HCT116 (cell line): ENCODE results near the gene TCIRG1. TPM values are rescaled to one million over a fixed set of nuclear protein-coding genes. Genes with fewer than 3 reads are reported as not detected.

Source experiments
- ATAC-seq: fragments of 200-7000 bp; cut with Tn5 transposase; 2 replicates; pipeline ENCODE4 v1.9.1; 2020; ENCODE audit warnings: mild to moderate bottlenecking, moderate library complexity
- BruUV-seq: library from RNA; stranded (reverse); fragments of 400-500 nt; replicated peaks from 2 replicates; lab custom pipeline; 2021; lab: Mats Ljungman, UMichigan
- CTCF ChIA-PET: fragments of 300-600 bp; sonication (Branson Sonifier 250); formaldehyde crosslinking; loops from one replicate; lab custom pipeline; 2021; ENCODE audit warnings: antibody characterized with exemption; lab: Charles Lee
- POLR2A ChIA-PET: fragments of 300-600, 350-600 bp; sonication (Branson Sonifier 250); formaldehyde crosslinking; loops from one replicate; lab custom pipeline; 2021; ENCODE audit warnings: antibody characterized with exemption; lab: Charles Lee
- RAD21 ChIA-PET, 2 experiments: fragments of 300-600 bp; sonication (Branson Sonifier 250); formaldehyde crosslinking; loops; one replicate each; lab custom pipeline; 2023; ENCODE audit warnings: low total read pairs in 2 of 2; ENCODE audit not compliant: uncharacterized antibody in 2 of 2, unreplicated experiment in 2 of 2, low non-redundant PET in 1 of 2; lab: Charles Lee
- DNase-seq: peaks from one replicate; pipeline ENCODE4 v3.0.0-alpha.2; 2010; ENCODE audit warnings: low read depth, low spot score
- H2AFZ ChIP-seq: fragments of 200-600 bp; shearing (Covaris generic), sonication (generic); 2 replicates; pipeline ENCODE4 v1.6.1; 2017; ENCODE audit warnings: low read depth, mixed run types, mixed read lengths, antibody characterized with exemption, low read length; ENCODE audit not compliant: poor library complexity, severe bottlenecking
- H3K27ac ChIP-seq: 2 replicates; pipeline ENCODE4 v1.5.1; 2012; ENCODE audit warnings: low read depth, low read length
- H3K27me3 ChIP-seq: fragments of 200-600 bp; sonication (generic); 2 replicates; pipeline ENCODE4 v1.6.1; 2016; ENCODE audit warnings: mixed run types, low read length, mixed read lengths; ENCODE audit not compliant: insufficient read depth
- H3K36me3 ChIP-seq, 2 experiments: fragments of 200-500 bp in 1 of 2; fragments of 200-600 bp in 1 of 2; sonication (Bioruptor generic) in 1 of 2; sonication (generic) in 1 of 2; 2 replicates each; pipeline versions ENCODE4 v1.5.1 to v1.6.1; 2014 to 2016; ENCODE audit warnings: low read length in 2 of 2, inconsistent platforms in 1 of 2, mixed read lengths in 1 of 2, mixed run types in 1 of 2; ENCODE audit not compliant: insufficient read depth in 2 of 2, control insufficient read depth in 1 of 2
- H3K4me1 ChIP-seq, 2 experiments: fragments of 200-600 bp in 1 of 2; sonication (generic) in 1 of 2; 2 replicates each; pipeline versions ENCODE4 v1.5.1 to v1.6.1; 2012 to 2017; ENCODE audit warnings: low read length in 2 of 2, inconsistent platforms in 1 of 2, mild to moderate bottlenecking in 1 of 2, mixed read lengths in 1 of 2, mixed run types in 1 of 2, moderate library complexity in 1 of 2; ENCODE audit not compliant: insufficient read depth in 2 of 2, control insufficient read depth in 1 of 2
- H3K4me2 ChIP-seq: fragments of 200-600 bp; sonication (generic); 2 replicates; pipeline ENCODE4 v1.6.1; 2017; ENCODE audit warnings: mixed run types, low read length, mixed read lengths
- H3K4me3 ChIP-seq, 2 experiments: fragments of 200-600 bp in 1 of 2; sonication (generic) in 1 of 2; replicated peaks in 1 of 2; 2 replicates each; pipeline ENCODE4 v1.5.1; 2011 to 2016; ENCODE audit warnings: low read length in 2 of 2, control low read depth in 1 of 2, low read depth in 1 of 2, mild to moderate bottlenecking in 1 of 2, mixed read lengths in 1 of 2, mixed run types in 1 of 2
- H3K79me2 ChIP-seq: fragments of 200-600 bp; sonication (generic); 2 replicates; pipeline ENCODE4 v1.6.1; 2017; ENCODE audit warnings: mild to moderate bottlenecking, mixed run types, low read length, moderate library complexity, mixed read lengths; ENCODE audit not compliant: insufficient read depth
- H3K9ac ChIP-seq: fragments of 200-600 bp; sonication (generic); 2 replicates; pipeline ENCODE4 v1.6.1; 2016; ENCODE audit warnings: low read length, mixed read lengths
- H3K9me2 ChIP-seq: fragments of 200-600 bp; sonication (generic), shearing (Covaris generic); 2 replicates; pipeline ENCODE4 v1.6.1; 2017; ENCODE audit warnings: mixed run types, mild to moderate bottlenecking, moderate library complexity; ENCODE audit not compliant: insufficient read depth
- H3K9me3 ChIP-seq, 2 experiments: fragments of 200-500 bp in 1 of 2; fragments of 200-600 bp in 1 of 2; sonication (Bioruptor generic) in 1 of 2; sonication (generic) in 1 of 2; 2 replicates each; pipeline ENCODE4 v1.6.1; 2014 to 2017; ENCODE audit warnings: low read length in 2 of 2, mixed read lengths in 2 of 2, inconsistent platforms in 1 of 2, low read depth in 1 of 2, mild to moderate bottlenecking in 1 of 2, mixed run types in 1 of 2, moderate library complexity in 1 of 2; ENCODE audit not compliant: control insufficient read depth in 1 of 2, insufficient read depth in 1 of 2
- H4K20me1 ChIP-seq: fragments of 200-600 bp; sonication (generic), shearing (Covaris generic); 2 replicates; pipeline ENCODE4 v1.6.1; 2017; ENCODE audit warnings: mixed run types, mild to moderate bottlenecking, moderate library complexity; ENCODE audit not compliant: insufficient read depth
- CBX3 ChIP-seq: IDR thresholded peaks from 2 replicates; pipeline ENCODE4 v1.6.1; 2012; ENCODE audit warnings: low read depth
- ELF1 ChIP-seq: IDR thresholded peaks from 2 replicates; pipeline ENCODE4 v1.6.1; 2012; ENCODE audit warnings: low read depth, borderline replicate concordance
- EZH2 ChIP-seq: fragments of 200-600 bp; sonication (generic); IDR thresholded peaks from 2 replicates; pipeline ENCODE4 v1.6.1; 2017; ENCODE audit warnings: antibody characterized with exemption, mixed run types
- EZH2phosphoT487 ChIP-seq: fragments of 200-600 bp; IDR thresholded peaks from 2 replicates; pipeline ENCODE4 v1.6.1; 2018; ENCODE audit warnings: antibody characterized with exemption, borderline replicate concordance
- JUND ChIP-seq: IDR thresholded peaks from 2 replicates; pipeline ENCODE4 v1.6.1; 2012
- POLR2A ChIP-seq: IDR thresholded peaks from 2 replicates; pipeline ENCODE4 v1.7.0; 2011; ENCODE audit warnings: borderline replicate concordance; ENCODE audit not compliant: insufficient read depth, insufficient read length; ENCODE audit errors: extremely low read depth
- POLR2AphosphoS5 ChIP-seq: IDR thresholded peaks from 2 replicates; pipeline ENCODE4 v1.6.1; 2011; ENCODE audit warnings: mild to moderate bottlenecking, low read depth, low read length, moderate library complexity
- SIN3A ChIP-seq: IDR thresholded peaks from 2 replicates; pipeline ENCODE4 v1.6.1; 2012; ENCODE audit warnings: low read depth
- YY1 ChIP-seq: IDR thresholded peaks from 2 replicates; pipeline ENCODE4 v1.6.1; 2011; ENCODE audit warnings: low read length, low read depth, moderate library complexity, mild to moderate bottlenecking; ENCODE audit not compliant: insufficient replicate concordance; ENCODE audit errors: extremely low read depth
- ZNF274 ChIP-seq: fragments of 200-500 bp; sonication (Bioruptor generic); IDR thresholded peaks from 2 replicates; pipeline ENCODE4 v1.6.1; 2014; ENCODE audit warnings: mild to moderate bottlenecking, low read depth, low read length, inconsistent platforms
- intact Hi-C: fragments of 100-400 bp; cut with micrococcal nuclease; formaldehyde crosslinking; loops from 2 replicates; pipeline ENCODE4 v1.10.0; 2022
- total RNA-seq: library from RNA; stranded (reverse); gene quantifications from one replicate; pipeline ENCODE4 v1.2.1, GENCODE V29; 2021; ENCODE audit not compliant: unreplicated experiment
- TF ChIP-seq, protein P1 (sequence below): IDR thresholded peaks from 2 replicates; pipeline ENCODE4 v1.6.1; 2012; ENCODE audit warnings: low read depth
- TF ChIP-seq, protein P2 (sequence below): IDR thresholded peaks from 2 replicates; pipeline ENCODE4 v1.6.1; 2011; ENCODE audit warnings: mild to moderate bottlenecking, low read length, moderate library complexity; ENCODE audit not compliant: insufficient replicate concordance; ENCODE audit errors: extremely low read depth
- TF ChIP-seq, protein P3 (sequence below): IDR thresholded peaks from 2 replicates; pipeline ENCODE4 v1.6.1; 2012

TCIRG1 gene
- total RNA-seq, 1 experiment from 2014 or later, result 101 TPM

GRCh38 chr11:68065841-68066240 lies 27.0 kb downstream of the TCIRG1 start:
- peaks cover 29 to 63% of the 10 kb centered on the region in 2 experiments for H3K36me3 ChIP-seq
- POLR2A ChIA-PET, result no interaction called here
- no peak overlapping the region for H2AFZ ChIP-seq
- no peak for DNase-seq
- TF ChIP-seq POLR2AphosphoS5 (no peak), EZH2phosphoT487 (no peak), CBX3 (no peak), ZNF274 (no peak), EZH2 (no peak), YY1 (no peak), JUND (no peak), ELF1 (no peak), POLR2A (no peak), SIN3A (no peak)
- TF ChIP-seq, protein P1, sequence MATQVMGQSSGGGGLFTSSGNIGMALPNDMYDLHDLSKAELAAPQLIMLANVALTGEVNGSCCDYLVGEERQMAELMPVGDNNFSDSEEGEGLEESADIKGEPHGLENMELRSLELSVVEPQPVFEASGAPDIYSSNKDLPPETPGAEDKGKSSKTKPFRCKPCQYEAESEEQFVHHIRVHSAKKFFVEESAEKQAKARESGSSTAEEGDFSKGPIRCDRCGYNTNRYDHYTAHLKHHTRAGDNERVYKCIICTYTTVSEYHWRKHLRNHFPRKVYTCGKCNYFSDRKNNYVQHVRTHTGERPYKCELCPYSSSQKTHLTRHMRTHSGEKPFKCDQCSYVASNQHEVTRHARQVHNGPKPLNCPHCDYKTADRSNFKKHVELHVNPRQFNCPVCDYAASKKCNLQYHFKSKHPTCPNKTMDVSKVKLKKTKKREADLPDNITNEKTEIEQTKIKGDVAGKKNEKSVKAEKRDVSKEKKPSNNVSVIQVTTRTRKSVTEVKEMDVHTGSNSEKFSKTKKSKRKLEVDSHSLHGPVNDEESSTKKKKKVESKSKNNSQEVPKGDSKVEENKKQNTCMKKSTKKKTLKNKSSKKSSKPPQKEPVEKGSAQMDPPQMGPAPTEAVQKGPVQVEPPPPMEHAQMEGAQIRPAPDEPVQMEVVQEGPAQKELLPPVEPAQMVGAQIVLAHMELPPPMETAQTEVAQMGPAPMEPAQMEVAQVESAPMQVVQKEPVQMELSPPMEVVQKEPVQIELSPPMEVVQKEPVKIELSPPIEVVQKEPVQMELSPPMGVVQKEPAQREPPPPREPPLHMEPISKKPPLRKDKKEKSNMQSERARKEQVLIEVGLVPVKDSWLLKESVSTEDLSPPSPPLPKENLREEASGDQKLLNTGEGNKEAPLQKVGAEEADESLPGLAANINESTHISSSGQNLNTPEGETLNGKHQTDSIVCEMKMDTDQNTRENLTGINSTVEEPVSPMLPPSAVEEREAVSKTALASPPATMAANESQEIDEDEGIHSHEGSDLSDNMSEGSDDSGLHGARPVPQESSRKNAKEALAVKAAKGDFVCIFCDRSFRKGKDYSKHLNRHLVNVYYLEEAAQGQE, result no peak
- TF ChIP-seq, protein P2, sequence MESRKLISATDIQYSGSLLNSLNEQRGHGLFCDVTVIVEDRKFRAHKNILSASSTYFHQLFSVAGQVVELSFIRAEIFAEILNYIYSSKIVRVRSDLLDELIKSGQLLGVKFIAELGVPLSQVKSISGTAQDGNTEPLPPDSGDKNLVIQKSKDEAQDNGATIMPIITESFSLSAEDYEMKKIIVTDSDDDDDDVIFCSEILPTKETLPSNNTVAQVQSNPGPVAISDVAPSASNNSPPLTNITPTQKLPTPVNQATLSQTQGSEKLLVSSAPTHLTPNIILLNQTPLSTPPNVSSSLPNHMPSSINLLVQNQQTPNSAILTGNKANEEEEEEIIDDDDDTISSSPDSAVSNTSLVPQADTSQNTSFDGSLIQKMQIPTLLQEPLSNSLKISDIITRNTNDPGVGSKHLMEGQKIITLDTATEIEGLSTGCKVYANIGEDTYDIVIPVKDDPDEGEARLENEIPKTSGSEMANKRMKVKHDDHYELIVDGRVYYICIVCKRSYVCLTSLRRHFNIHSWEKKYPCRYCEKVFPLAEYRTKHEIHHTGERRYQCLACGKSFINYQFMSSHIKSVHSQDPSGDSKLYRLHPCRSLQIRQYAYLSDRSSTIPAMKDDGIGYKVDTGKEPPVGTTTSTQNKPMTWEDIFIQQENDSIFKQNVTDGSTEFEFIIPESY, result no peak
- TF ChIP-seq, protein P3, sequence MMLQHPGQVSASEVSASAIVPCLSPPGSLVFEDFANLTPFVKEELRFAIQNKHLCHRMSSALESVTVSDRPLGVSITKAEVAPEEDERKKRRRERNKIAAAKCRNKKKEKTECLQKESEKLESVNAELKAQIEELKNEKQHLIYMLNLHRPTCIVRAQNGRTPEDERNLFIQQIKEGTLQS, result no peak
- H3K4me1 ChIP-seq, result no peaks in the 10 kb centered on the region
- H3K4me2 ChIP-seq, result no peak overlapping the region
- H3K79me2 ChIP-seq, result no peaks in the 10 kb centered on the region
- H3K9ac ChIP-seq, result no peak overlapping the region
- RAD21 ChIA-PET, result no interaction called here
- no peaks in the 10 kb centered on the region for H3K9me2 ChIP-seq
- CTCF ChIA-PET, result no interaction called here
- no peak overlapping the region for H3K4me3 ChIP-seq
- no peaks in the 10 kb centered on the region for H3K9me3 ChIP-seq
- no peaks in the 10 kb centered on the region for H4K20me1 ChIP-seq
- BruUV-seq, result no TSS peak
- H3K27me3 ChIP-seq, result no peaks in the 10 kb centered on the region
- intact Hi-C loops, result no loop called here
- ATAC-seq, result no peak
- no peak overlapping the region for H3K27ac ChIP-seq
